Smooth muscle cell of the brain vasculature (primary cell): ENCODE measurements around the gene SEC22A.
"Not testable (repeated sequence)": the region's sequence is repeated elsewhere in the genome, so short reads cannot be mapped to it uniquely, and the experiment has no call there.

Source experiments
- DNase-seq: peaks from one replicate; pipeline ENCODE4 v3.0.0-alpha.2; 2012; ENCODE audit warnings: low read depth, low spot score

The SEC22A gene

DNA sequence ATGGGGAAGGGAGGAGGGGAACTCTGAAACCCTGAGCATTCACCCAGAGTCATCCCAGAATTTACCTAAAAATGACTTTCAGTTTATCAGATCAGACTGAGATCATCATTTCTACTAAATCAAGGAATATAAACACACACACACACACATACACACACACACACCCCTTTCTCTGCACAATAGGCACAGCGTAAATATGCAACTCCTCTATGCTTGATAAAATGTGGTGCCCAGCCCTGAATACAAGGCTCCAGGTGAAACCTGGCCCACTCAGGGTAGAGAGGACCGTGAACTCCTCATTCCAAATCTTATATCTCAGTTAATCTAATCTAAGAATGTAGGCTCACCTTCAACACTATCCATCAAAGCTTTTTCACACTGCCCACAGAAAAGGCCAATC, 31.8 kb upstream of the SEC22A start:
- no peak for DNase-seq

DNA sequence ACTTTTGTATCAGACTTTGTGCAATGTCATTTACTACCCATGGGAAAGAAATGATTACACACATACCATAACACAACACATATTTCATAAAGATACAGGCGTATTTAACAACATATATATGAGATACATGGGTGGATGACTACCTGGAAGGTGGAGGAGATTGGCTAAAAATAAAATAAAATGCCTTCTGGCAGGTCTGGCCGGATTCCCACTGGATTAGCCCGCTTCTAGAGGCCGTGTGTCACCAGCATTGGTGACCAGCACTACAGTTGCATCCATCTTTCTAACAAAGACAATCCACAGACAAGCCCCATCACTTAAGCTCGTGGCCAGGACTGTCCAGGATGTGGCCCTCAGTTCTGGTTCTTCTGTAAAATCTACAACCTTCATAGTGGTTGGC, 21.0 kb upstream of the SEC22A start:
- no peak for DNase-seq

DNA sequence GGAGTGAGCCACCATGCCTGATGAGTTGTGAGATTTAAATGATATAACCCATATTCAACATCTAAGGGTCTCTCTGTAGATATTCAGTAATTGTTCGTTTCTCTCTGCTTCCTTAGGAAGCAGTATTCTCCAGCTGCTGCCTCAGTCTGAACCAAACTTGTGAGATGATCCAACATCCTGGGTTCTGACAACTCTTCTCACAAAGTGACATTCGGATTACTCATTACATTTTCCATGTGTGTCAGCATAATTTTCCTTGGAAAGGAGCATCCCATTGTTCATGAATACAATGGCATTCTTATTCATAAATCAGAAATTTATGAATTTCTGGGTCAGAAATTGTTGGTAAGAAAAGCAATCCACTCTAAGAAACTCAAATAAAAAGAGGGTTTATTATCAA, 15.0 kb upstream of the SEC22A start:
- no peak for DNase-seq

DNA sequence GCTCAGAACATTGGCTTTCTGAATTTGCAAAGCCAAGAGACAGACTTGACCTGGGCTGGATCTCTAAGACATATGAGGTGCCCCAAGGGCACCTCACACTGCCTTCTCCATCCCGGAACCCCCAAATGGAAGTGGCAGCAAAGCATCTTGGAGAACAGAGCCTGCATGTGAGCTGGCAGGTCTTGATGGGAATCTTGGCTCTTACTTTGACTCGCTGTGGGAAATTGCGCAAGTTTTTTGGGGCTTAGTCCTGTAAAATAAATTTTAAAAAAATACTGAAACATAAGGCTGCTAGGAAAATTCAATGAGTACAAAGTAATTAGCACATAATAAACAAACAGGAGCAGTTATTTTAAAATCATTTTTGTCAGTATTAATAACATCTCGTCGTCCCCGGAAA, 13.7 kb upstream of the SEC22A start:
- no peak for DNase-seq

DNA sequence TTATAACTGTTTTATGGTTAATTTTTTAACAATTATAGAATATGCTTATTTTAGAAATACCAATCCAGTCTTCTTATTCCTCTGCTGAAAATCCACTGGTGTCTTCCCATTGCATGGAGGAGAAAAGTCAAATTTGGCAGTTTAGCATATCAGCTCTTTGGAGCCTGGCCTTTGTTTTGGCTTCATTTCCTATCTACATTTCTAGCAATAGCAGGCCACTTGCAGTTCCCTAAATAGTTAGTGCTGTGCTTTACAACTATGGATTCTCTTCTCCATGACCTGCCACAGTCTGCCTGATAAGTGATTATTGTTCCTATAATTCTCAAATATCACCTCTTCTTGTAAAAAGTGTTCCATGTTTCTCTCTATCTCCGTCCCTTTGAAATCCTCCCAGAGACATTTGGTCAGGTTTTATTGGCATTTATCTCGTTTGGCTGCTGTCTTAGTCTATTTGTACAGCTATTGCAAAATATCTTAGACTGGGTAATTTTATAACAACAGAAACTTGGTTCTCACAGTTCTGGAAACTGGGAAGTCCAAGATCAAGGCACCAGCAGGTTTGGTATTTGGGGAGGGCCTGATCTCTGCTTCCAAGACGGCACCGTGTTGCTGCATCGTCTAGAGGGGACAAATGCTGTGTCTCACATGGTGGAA, 8.2 kb upstream of the SEC22A start:
- DNase-seq = no peak

DNA sequence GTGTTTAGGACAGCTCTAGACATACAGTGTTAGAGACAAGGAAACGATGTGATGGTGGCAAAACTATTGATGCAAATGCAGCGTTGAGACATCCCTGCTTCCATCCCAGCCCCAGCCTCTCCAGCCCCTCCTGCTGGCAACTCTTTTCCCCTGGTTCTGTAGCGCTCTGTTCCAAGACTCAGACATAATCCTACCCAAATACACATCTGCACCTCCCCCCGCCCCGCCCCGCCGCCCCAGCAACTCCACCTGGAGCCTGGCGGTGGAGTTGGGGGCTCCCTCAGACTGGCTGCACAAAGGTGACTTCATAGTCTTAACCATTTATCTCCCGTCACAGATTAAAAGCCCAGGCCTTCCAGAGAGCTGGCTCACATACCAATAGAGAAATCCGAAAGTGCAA, 7.2 kb upstream of the SEC22A start:
- no peak for DNase-seq

DNA sequence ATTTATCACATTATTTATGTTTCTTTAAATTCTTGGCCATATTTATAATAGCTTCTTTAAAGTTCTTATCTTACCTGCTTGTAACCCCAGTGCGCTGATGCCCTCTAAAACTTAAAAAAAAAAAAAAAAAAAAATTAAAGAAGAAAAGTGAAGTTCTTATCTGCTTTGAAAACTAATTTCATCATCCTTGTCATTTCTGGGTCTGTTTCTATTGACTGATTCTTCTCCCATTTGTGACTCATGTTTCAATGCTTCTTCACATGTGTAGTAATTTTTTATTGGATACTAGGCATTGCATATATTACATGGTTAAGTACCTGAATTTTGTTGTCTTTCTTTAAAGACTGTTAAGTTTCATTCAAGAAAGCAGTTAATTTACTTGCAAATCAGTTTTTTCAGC, 3.4 kb upstream of the SEC22A start:
- DNase-seq = no peak

DNA sequence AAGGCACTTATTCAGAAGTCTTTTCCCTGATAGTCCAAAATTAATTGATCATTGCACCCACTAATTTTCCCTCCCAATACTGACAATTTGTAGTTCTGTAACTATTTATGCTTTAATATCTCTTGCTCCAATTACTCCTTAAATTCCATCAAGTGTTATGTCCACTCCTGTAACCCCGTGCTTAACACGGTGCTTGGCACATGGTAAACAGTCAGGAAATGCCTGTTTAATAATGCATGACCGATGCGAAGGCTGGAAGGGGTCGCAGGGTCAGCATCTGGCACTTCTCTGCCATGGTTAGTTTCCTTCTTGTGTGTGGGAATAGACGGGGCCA, 553 bp upstream of the SEC22A start:
- DNase-seq = no peak

DNA sequence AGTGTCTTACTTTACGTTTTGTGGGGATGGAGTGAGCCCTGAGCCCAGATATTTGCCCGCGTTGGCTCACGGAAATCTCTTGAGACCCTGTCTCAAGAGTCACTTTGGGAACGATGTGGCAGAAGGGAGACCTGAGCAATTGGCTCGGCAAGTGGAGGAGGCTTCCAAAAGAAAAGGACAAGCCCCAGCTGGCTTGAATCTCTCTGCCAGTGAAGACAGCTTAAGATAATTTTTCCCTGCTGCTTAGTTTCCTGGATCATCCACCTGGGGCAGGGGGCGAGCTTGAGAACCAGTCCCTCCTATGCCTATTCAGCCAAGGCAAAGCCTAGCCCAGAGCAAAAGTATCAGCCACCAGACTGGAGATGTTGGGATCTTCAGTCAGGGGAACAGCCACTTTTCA, 708 bp downstream of the SEC22A start:
- DNase-seq = no peak

DNA sequence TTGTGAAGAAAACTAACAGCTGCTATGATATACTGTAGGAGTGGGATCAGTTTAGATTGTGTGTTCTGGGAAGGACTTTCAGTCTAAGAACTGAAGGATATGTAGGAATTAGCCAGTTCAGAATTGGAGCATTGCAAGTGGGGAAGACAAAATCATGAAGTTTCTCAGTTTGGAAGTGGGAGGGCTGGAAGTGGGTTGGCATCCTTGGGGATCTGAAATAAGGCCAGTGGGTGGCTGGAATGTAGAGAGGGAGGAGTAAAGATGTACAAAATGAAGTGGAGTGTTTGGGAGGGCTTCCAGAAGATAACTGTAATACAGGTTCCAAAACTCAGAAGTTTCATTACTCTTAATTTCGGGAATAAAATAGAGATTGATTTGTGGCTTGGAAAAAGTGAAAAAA, 17.2 kb downstream of the SEC22A start:
- DNase-seq = no peak

DNA sequence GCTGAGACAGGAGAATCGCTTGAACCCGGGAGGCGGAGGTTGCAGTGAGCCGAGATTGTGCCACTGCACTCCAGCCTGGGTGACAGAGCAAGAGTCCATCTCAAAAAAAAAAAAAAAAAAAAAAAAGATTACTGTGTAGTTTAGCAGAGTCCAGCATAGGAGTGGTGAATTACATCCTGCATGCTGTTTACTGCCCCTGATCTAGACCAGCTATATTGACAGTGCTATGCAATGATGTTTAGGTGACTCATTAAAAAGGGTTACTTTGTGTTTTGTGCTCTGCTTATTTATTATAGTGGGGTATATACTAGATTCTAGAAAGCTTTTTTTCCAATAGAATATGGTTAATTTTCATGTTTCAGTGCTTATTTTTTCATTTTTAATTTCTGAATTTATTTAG, 19.6 kb downstream of the SEC22A start:
- not testable (repeated sequence) for DNase-seq

DNA sequence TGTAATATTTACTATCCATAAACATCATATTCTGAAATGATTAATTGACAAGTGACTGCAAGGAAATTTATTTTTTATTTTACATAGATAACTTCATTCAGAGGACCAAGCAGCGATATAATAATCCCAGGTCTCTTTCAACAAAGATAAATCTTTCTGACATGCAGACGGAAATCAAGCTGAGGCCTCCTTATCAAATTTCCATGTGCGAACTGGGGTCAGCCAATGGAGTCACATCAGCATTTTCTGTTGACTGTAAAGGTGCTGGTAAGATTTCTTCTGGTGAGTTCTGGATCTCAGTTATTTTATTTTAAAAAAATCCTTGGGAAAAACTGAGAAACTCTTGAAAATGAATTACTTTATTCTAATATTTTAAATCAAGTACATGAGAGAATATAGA, 23.3 kb downstream of the SEC22A start:
- DNase-seq = no peak

DNA sequence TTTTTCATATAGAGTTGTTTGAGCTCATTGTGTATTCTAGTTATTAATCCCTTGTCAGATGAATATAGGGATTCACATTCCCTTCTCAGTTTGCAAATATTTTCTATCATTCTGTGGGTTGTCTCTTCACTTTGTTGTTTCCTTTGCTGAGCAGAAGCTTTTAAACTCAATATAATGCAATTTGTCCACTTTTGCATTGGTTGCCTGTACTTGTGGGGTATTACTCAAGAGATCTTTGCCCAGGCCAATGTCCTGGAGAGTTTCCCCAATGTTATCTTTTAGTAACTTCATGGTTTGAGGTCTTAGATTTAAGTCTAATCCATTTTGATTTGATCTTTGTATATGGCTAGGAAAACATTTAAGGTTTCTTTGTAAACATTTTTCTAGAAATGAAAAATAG, 24.8 kb downstream of the SEC22A start:
- no peak for DNase-seq

DNA sequence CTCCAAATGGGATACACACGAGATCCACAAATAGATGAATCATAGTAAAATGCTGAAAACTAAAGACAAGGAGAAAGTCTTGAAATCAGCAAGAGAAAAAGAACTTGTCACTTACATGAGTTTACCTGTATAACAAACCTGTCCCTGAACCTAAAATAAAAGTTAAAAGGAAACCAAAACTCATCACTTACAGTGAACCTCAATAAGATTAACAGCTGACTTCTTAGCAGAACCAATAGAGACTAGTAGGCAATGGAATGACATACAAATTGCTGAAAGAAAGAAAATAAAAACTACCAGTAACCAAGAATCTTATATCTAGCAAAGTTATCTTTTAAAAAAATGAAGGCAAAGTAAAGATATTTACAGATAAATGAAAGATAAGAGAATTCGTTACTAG, 27.4 kb downstream of the SEC22A start:
- no peak for DNase-seq

DNA sequence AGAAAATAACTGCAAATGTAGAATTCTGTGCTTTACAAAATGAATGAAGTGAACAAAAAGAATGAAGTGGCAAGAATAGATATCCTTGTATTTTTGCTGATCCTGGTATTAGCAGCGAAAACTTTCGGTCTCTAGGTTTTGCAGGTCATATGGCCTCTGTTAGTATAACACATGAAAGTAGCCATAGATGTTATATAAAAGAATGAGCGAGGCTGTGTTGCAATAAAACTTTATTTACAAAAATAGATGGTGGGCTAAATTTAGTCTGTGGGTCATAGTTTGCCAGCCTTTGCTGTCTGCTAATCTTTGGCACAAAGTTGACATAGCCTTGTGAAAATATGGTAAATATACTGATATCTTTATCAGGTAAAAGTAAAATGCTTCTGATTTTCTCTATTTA, 35.2 kb downstream of the SEC22A start:
- no peak for DNase-seq

DNA sequence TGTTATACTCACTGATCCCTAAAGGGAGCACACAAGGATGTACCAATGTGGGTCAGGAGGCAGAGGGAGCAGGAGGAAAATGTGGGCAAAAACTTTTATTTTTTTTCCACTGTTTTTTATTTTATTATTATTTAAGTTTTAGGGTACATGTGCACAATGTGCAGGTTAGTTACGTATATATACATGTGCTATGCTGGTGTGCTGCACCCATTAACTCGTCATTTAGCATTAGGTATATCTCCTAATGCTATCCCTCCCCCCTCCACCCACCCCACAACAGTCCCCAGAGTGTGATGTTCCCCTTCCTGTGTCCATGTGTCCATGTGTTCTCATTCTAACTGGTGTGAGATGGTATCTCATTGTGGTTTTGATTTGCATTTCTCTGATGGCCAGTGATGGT, 37.4 kb downstream of the SEC22A start:
- not testable (repeated sequence) for DNase-seq

DNA sequence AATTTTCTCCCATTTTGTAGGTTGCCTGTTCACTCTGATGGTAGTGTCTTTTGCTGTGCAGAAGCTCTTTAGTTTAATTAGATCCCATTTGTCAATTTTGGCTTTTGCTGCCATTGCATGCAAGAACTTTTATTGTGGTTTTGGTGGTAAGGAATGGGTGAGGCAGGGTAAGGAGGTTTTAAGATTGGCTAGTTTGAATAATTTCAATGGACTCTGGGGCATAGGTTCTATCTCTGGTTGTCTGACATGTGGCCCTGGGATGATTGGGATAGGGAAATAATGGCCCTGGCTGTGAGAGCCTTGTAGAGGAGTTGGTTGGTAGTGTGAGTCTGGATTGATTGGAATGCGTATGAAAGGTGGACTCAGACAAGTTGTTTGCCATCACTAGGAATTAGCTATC, 38.0 kb downstream of the SEC22A start:
- DNase-seq = no peak

DNA sequence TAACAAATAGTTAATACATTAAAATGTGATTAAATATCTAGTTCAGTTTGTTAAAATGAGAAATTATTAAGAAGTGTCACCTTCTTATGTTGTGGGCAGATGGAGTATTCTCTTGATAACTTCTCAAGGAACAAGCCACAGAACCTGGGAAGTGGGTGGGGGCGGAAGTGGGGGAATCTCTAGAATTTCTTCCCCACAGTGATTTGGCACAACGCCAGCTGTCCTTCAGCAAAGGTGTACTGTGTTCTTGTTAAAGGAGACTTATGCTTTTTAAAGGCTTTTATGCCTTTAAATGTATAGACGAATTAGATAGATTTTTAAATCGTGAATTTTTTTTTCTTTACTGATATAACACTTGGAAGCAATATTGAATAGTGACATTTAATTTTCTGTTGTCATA, 42.4 kb downstream of the SEC22A start:
- DNase-seq = no peak

DNA sequence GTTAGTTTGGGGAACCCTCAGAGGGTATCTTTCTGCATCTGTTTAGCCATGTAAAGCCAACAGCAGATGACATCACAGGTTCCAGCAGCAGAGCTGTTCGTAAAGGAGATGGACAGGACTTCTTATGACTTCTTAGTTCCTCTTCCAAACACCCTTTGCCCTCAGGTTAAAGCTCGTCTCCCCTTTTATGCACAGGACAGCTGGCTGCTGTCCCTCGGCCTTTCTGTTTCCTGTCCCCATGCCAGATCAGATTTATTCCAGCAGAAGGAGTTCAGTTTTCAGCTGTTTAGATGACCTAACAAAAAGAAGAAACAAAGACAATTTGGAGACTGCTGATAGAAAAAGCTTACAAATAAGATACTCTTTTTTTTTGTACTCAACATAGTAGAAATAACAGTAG, 45.1 kb downstream of the SEC22A start:
- DNase-seq = no peak

DNA sequence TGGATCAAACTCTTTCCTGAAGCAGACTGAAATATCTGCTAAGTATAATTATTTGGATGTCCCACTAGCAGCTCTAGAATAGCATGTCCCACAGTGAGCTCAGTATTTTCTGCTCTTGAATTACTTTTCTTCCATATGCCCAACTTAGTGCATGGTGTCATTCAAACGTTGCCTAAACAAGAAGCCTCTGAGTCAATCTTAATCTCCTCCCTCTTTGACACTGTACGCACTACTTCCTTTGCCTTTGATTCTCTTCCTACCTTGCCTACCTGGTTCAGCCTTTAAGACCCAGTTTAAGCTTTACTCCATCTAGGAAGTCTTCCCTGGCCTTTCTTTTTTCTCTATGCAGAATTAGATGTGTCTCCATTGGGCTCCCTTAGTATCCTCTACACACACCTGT, 54.5 kb downstream of the SEC22A start:
- no peak for DNase-seq

DNA sequence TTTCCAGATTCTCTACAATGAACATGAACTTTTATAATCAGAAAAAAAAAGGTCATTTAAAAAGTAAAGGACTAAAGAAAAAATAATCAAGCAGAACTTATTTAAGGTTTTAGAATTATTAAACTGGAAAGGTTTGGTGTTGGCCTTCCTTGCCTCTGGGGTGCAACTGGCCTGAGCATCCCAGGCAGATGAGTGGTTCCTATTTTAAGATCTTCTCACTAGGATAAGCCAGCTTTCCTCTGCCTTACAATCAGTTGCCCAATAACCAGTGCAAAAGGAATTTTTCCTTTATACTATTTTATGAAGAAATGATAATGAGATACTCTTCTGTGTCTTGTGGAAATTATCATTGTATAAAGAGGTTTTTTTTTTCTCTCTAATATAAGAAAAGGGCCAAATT, 56.6 kb downstream of the SEC22A start:
- no peak for DNase-seq

DNA sequence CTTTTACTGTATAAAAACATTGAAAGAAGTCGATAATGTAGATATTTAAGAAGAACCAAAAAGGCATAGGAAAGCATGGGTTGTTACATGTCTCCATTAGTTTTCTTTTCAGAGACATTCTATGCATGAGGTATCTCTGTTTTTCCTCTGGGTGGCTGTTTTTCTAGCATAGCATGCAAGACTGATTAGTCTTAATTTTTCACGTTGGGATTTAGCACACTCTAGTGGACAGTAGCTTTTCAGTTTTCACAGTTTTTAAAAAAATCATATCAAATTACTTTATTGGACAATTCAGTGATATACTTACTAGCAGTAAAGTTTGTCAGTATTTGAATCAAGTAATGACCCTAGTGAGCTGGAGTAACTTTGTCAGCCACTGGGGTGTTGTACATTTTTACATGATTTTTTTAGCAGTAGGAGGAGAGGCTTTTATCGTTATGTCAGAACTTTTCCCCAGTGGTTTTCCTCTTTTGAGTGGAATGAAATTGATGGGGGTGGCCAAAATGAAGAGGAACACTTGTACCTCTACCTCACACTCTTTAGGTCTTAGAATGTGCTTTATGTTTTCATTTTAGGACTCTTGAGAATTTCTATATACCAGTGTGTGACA, 57.2 kb downstream of the SEC22A start:
- peak; percentile 24 for DNase-seq

DNA sequence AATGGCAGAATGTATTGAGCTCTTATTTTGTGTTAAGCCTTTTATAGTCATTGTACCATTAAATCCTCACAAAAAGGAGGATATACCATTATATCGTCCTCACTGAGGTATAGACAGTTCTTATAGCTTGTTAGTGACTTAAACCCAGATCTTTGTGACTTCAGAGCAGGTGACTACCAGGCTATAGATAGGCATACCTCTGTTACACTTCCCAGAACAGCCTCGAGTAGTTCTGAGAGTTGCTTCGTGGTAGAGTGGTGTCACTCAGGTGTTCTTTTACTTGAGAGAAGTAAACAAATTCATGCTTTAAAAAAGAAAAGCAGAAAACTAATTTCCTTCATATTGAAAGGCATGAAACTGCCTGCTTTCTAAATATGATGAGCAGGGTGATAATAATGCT, 59.9 kb downstream of the SEC22A start:
- DNase-seq = no peak

DNA sequence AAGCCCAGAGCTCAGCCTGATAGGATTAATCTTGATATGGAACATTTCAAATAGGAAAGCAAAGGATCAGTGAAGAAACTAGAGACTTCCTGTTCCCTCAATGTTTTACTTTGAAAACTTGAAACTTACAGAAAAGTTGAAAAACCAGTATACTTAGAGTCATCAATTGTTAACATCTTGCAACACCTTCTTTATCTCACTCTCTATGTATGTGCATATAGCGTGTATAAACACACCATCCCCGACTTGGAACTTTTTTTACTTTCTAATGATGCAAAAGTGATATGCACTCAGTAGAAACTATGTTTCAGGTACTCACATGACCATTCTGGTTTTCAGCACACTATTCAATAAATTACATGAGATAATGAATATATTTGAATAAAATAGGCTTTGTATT, 60.5 kb downstream of the SEC22A start:
- DNase-seq = no peak
